GM19395 (cell line): ENCODE results near the gene RSL1D1.
"Not testable (repeated sequence)": the region's sequence is repeated elsewhere in the genome, so short reads cannot be mapped to it uniquely, and the experiment has no call there.

Source experiments
- ATAC-seq: cut with Tn5 transposase; IDR thresholded peaks from one replicate; pipeline ENCODE4 v1.9.1; 2021; ENCODE audit warnings: mild to moderate bottlenecking, moderate library complexity; ENCODE audit not compliant: unreplicated experiment

Gene RSL1D1

GRCh38 chr16:11844499-11844898 is 6.8 kb downstream of the RSL1D1 start:
- ATAC-seq, result no peak

DNA sequence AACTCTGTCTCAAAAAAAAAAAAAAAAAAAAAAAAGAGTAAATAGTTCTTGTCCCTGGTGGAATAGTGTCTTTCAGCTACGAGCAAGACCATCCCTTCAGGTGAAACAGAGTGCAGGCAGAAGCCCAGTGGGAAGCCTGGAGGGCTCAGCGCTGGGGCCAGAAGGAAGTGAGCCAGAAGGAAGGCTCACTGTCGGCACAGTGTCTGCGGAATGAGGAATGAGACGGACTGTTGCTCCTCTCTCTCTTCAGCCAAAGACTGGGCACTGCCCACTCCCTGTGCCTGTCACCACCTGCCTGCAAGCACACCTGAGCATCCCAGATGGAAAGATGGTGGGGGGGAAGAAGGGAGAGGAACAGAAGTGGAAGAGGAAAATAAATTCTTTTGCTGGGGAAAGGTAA is 7.5 kb downstream of the RSL1D1 start:
- ATAC-seq, result no peak

GRCh38 chr16:11843206-11843605 is 8.1 kb downstream of the RSL1D1 start:
- no peak for ATAC-seq

- no peak for ATAC-seq
Measured at GRCh38 chr16:11841026-11841425, 10.3 kb downstream of the RSL1D1 start.

DNA sequence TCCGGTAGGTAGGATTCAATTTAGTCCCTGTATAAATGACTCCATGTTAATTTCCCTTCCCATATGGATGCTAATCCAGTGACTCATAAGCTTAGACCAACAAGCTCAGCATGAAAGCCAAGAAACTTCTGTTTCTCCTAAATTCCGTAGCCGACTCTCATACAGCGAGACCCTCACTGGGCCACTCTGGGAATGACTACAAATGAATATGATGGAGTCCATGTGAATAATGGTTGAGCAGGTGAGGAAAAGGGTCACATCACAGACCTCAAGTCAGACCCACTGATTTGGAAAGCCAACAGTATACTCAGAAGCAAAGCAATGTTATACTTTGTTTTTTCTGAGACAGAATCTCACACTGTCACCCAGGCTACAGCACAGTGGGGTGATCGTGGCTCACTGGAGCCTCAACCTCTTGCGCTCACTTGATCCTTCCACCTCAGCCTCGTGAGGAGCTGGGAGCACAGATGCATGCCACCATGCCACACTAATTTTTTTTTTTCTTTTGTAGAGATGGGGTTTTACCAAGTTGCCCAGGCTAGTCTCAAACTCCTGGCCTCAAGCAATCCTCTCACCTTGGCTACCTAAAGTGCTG is 14.6 kb downstream of the RSL1D1 start:
- no peak for ATAC-seq

GRCh38 chr16:11835891-11836649 is 15.3 kb downstream of the RSL1D1 start:
- no peak for ATAC-seq

DNA sequence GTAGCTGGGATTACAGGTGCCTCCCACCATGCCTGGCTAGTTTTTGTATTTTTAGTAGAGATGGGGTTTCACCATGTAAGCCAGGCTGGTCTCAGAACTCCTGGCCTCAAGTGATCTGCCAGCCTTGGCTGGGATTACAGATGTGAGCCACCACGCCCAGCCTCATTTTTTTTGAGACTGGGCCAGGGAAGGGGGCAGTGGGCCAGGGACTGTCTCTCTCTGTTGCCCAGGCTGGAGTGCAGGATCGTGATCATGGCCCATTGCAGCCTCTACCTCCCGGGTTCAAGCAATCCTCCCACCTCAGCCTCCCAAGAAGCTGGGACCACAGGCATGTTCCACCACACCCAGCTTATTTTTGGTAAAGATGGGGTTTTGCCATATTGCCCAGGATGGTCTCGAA is 16.0 kb downstream of the RSL1D1 start:
- ATAC-seq, result no peak

DNA sequence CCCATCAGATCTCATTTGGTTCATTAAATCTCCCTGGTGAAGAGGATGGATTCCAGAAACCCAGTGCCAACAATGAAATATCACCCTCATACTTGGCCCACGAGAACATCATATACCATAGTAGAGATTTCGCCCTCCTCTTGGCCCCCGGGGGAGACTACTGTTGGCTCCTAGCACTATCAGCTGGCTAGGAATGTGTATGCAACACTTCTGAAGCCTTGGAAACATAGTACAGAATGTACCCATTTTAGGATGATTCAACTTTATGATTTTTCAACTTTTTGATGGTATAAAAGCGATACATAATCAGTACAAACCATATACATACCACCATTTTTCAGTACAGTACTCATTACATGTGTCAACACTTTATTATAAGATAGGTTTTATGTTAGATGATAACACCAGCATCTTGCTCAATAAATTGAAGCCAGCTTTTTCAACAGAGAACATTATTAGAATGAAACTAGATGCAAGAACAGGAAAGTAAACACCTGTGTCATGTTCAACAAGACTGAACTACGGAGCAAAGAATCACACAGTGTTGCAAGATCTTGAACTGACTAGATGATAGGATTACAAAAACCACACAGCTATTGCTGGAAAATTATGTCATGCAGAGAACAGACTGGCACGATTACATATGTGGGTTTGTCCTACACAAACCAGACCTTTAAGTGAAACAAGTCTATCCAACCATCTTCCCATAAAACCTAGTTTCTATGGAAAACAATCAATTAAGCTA is 17.2 kb downstream of the RSL1D1 start:
- no peak for ATAC-seq

GRCh38 chr16:11828696-11829095 is 22.6 kb downstream of the RSL1D1 start:
- no peak for ATAC-seq

GRCh38 chr16:11825520-11826165 is 25.7 kb downstream of the RSL1D1 start:
- ATAC-seq, result not testable (repeated sequence)

GRCh38 chr16:11824362-11824761 is 27.0 kb downstream of the RSL1D1 start:
- ATAC-seq, result no peak

- not testable (repeated sequence) for ATAC-seq
Measured at GRCh38 chr16:11823645-11824044, 27.7 kb downstream of the RSL1D1 start.

DNA sequence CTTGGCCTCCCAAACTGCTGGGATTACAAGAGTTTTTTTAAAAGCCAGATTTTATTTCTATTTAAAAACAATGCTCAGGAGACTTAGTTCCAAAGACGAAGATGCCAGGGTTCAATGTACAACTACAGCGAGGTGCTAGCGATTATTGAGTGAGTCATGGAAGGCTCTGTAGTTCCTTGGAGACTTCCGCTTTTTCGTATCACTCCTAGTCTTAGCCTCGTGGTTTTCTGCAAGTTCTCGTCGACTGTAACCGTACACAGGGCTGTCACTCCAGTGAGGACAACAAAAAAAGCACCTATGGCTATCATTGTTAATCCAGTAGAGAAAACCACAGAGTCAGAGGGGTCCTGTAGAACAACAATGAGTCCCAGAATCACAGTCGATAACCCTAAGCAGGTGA is 31.5 kb downstream of the RSL1D1 start:
- ATAC-seq, result no peak

DNA sequence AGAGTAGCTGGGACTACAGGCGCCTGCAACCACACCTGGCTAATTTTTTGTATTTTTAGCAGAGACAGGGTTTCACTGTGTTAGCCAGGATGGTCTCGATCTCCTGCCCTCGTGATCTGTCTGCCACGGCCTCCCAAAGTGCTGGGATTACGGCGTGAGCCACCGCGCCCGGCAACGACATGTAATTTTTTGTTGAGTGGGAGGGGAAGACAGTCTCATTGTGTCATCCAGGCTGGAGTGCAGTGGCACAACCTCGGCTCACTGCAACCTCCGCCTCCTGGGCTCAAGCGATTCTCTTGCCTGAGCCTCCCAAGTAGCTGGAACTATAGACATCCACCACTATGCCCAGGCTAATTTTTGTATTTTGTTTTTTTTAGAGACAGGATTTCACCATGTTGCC is 32.4 kb downstream of the RSL1D1 start:
- not testable (repeated sequence) for ATAC-seq

DNA sequence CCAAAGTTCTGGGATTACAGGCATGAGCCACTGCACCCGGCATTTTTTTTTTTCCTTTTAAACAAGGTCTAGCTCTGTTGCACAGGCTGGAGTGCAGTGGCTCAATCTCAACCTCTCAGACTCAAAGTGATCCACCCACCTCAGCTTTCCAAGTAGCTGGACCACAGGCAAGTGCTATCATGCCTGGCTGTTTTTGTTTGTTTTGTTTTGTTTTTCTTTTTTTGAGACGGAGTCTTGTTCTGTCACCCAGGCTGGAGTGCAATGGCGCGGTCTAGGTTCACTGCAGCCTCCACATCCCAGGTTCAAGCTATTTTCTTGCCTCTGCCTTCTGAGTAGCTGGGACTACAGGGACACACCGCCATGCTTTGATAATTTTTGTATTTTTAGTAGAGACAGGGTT is 35.2 kb downstream of the RSL1D1 start:
- no peak for ATAC-seq

DNA sequence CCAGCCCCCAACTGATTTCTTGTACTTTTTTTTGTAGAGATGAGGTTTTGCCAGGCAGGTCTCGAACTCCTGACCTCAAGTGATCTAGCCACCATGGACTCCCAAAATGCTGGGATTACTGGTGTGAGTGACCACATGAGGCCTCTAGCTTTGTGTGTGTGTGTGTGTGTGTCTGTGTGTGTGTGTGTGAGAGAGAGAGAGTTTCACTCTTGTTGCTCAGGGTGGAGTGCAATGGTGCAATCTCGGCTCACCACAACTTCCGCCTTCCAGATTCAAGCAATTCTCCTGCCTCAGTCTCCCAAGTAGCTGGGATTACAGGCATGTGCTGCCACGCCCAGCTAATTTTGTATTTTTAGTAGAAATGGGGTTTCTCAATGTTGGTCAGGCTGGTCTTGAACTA is 36.5 kb downstream of the RSL1D1 start:
- ATAC-seq, result not testable (repeated sequence)

DNA sequence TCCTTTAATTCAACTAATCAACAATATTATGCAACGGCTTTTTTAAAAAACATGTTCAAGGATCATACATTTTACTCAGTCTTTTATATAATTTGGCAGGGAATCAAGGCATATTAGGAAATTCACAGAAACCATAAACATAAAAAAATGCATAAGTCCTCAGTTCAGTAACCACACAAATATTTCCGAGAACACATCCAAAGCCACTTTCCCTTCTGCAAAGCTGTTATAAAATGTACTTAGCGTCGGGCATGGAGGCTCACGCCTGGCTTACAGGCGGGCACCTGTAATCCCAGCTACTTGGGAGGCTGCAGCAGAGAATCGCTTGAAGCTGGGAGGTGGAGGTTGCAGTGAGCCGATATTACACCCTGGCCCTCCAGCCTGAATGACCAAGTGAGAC is 44.6 kb downstream of the RSL1D1 start:
- ATAC-seq, result no peak

- no peak for ATAC-seq
Measured at GRCh38 chr16:11805556-11805955, 45.8 kb downstream of the RSL1D1 start.

DNA sequence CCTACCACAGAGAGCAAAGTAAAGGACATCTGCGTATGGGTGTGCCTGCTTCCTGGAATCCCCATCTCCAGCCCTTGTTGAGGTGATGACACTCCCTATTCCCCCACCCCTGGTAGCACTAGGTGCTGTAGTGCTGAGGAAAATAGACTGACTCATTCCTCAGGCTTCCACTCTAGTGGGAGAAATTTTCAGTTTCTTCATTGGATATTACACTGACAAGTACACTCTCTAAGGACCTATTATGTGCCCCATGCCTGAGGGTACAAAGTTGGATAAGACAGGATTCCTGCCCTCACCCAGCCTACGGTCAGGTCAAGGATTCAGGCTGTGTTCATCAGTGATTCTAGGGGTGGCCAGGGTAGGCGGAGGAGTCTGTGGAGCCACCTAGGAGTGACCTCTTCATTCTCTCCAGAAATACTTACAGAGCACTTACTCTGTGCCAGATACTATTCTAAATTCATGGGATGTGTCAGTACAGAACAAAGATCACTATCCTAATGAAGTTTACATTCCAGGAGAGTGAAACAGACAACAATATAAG is 49.8 kb downstream of the RSL1D1 start:
- ATAC-seq, result no peak

- ATAC-seq, result no peak
Measured at GRCh38 chr16:11800382-11800718, 51.0 kb downstream of the RSL1D1 start.
